ENCODE data around the gene ZDHHC23.

- TF ChIP-seq CTCF (IDR thresholded peaks at IDR 0.05) (no peak), EZH2 (IDR thresholded peaks at IDR 0.05; ENCODE audit: borderline replicate concordance, insufficient read depth, low read depth, low read length, poor library complexity, severe bottlenecking) (no peak)
Measured at GRCh38 chr3:113977822-113978221, 30.0 kb downstream of the ZDHHC23 start.

Data from B cell (primary cell).